K562 (cell line): ENCODE measurements around the gene TAS2R7. TPM values are rescaled to one million over a fixed set of nuclear protein-coding genes. Genes with fewer than 3 reads are reported as not detected.

Experiments used
- ATAC-seq: fragments of 200-7000 bp; cut with Tn5 transposase; 3 replicates; pipeline ENCODE4 v1.9.1; 2020; ENCODE audit warnings: moderate library complexity
- BruUV-seq: library from RNA; stranded (reverse); fragments of 400-500 nt; replicated peaks from 2 replicates; lab custom pipeline; 2021; lab: Mats Ljungman, UMichigan
- CTCF ChIA-PET: fragments of 300-600 bp; formaldehyde crosslinking; extraction: SDS; loops from one replicate; lab custom pipeline; 2021; ENCODE audit warnings: low intra/inter-chr PET ratio; lab: Yijun Ruan, JAX
- POLR2A ChIA-PET: fragments of 300-600, 350-650 bp; sonication (Branson Sonifier 250); formaldehyde crosslinking; extraction: SDS; loops from one replicate; lab custom pipeline; 2021; ENCODE audit warnings: antibody characterized with exemption, inconsistent platforms; lab: Yijun Ruan, JAX
- DNase-seq, 4 experiments: peaks; one replicate each; pipeline versions ENCODE4 v3.0.0 to v3.0.0-alpha.2; 2011 to 2018; ENCODE audit warnings: low spot score in 3 of 4, mixed read lengths in 3 of 4; ENCODE audit errors: extremely low read depth in 1 of 4
- FAIRE-seq: peaks from 2 replicates; lab custom pipeline; 2011; peaks lifted over from hg19 to GRCh38; lab: Jason Lieb, UNC
- H2AFZ ChIP-seq: 2 replicates; pipeline ENCODE4 v1.6.0; 2011; ENCODE audit warnings: low read depth, low read length, control low read depth, inconsistent platforms
- H3K27ac ChIP-seq: fragments of 200-600 bp; 3 replicates; pipeline ENCODE4 v1.8.0; 2011; ENCODE audit warnings: low read depth, mild to moderate bottlenecking, control low read depth, inconsistent platforms, low read length, moderate library complexity, mixed read lengths; ENCODE audit errors: extremely low read depth
- H3K27me3 ChIP-seq, 2 experiments: fragments of 300-600 bp in 1 of 2; 2 replicates in 1 of 2; 3 replicates in 1 of 2; pipeline versions ENCODE4 v1.6.0 to v1.8.0; 2011; ENCODE audit warnings: inconsistent platforms in 2 of 2, low read length in 2 of 2, mild to moderate bottlenecking in 1 of 2, mixed read lengths in 1 of 2, moderate library complexity in 1 of 2; ENCODE audit not compliant: control insufficient read depth in 2 of 2, insufficient read depth in 2 of 2
- H3K36me3 ChIP-seq: fragments of 300-600 bp; 3 replicates; pipeline ENCODE4 v1.8.0; 2011; ENCODE audit warnings: mild to moderate bottlenecking, low read length, inconsistent platforms; ENCODE audit not compliant: control insufficient read depth, insufficient read depth
- H3K4me1 ChIP-seq, 2 experiments: fragments of 200-600 bp in 1 of 2; replicated peaks in 1 of 2; 2 replicates in 1 of 2; 3 replicates in 1 of 2; pipeline versions ENCODE4 v1.5.1 to v1.8.0; 2011; ENCODE audit warnings: inconsistent platforms in 2 of 2, low read length in 2 of 2, mild to moderate bottlenecking in 1 of 2, mixed read lengths in 1 of 2, moderate library complexity in 1 of 2; ENCODE audit not compliant: control insufficient read depth in 2 of 2, insufficient read depth in 2 of 2
- H3K4me2 ChIP-seq: 2 replicates; pipeline ENCODE4 v1.6.1; 2011; ENCODE audit warnings: low read length, control low read depth, inconsistent platforms, mixed read lengths; ENCODE audit not compliant: insufficient read depth
- H3K4me3 ChIP-seq: fragments of 200-600 bp; sonication (generic), shearing (Covaris generic); 2 replicates; pipeline ENCODE4 v1.5.1; 2016; ENCODE audit warnings: control low read depth, inconsistent platforms
- H3K79me2 ChIP-seq: fragments of 200-600 bp; 3 replicates; pipeline ENCODE4 v1.8.0; 2011; ENCODE audit warnings: low read length, inconsistent platforms; ENCODE audit not compliant: control insufficient read depth, insufficient read depth
- H3K9ac ChIP-seq, 2 experiments: 2 replicates each; pipeline versions ENCODE4 v1.6.0 to v1.6.1; 2011; ENCODE audit warnings: low read depth in 2 of 2, low read length in 2 of 2, control low read depth in 1 of 2, inconsistent platforms in 1 of 2, mild to moderate bottlenecking in 1 of 2, mixed read lengths in 1 of 2; ENCODE audit not compliant: insufficient read depth in 1 of 2
- H3K9me1 ChIP-seq: one replicate; pipeline ENCODE4 v1.6.0; 2011; ENCODE audit warnings: inconsistent platforms, mild to moderate bottlenecking, low read length, moderate library complexity; ENCODE audit not compliant: control insufficient read depth, insufficient read depth
- H3K9me3 ChIP-seq: replicated peaks from 2 replicates; pipeline ENCODE4 v1.5.1; 2011; ENCODE audit warnings: low read depth, low read length, inconsistent platforms; ENCODE audit not compliant: control insufficient read depth, insufficient read depth
- H4K20me1 ChIP-seq: replicated peaks from 2 replicates; pipeline ENCODE4 v1.6.1; 2011; ENCODE audit warnings: low read length, inconsistent platforms, mixed read lengths; ENCODE audit not compliant: control insufficient read depth, insufficient read depth
- CEBPB ChIP-seq: fragments of 450-650 bp; IDR thresholded peaks from 2 replicates; pipeline ENCODE4 v1.6.1; 2016; ENCODE audit warnings: missing genetic modification characterization, missing compliant biosample characterization
- CHD1 ChIP-seq: fragments of 200-600 bp; sonication (generic); IDR thresholded peaks from one replicate; pipeline ENCODE4 v1.6.1; 2012; ENCODE audit warnings: mild to moderate bottlenecking, moderate library complexity, low read length, inconsistent platforms
- FOXK1 ChIP-seq: sonication (generic); formaldehyde crosslinking; IDR thresholded peaks from 2 replicates; pipeline ENCODE4 v1.8.0; 2022; ENCODE audit warnings: missing genetic modification reagents, mild to moderate bottlenecking, borderline replicate concordance
- GATAD2B ChIP-seq: fragments of 450-650 bp; IDR thresholded peaks from 2 replicates; pipeline ENCODE4 v1.6.1; 2017; ENCODE audit warnings: mild to moderate bottlenecking, borderline replicate concordance
- JUNB ChIP-seq: fragments of 450-650 bp; formaldehyde crosslinking; conservative IDR thresholded peaks from 2 replicates; pipeline ENCODE4 v1.4.0; 2020; ENCODE audit warnings: mild to moderate bottlenecking
- KAT8 ChIP-seq: fragments of 450-650 bp; IDR thresholded peaks from 2 replicates; pipeline ENCODE4 v1.6.1; 2016; ENCODE audit warnings: low read depth, mild to moderate bottlenecking
- MBD2 ChIP-seq: sonication (generic); IDR thresholded peaks from 2 replicates; pipeline ENCODE4 v1.6.1; 2016; ENCODE audit warnings: low read depth, borderline replicate concordance
- MCM3 ChIP-seq: fragments of 450-650 bp; IDR thresholded peaks from 2 replicates; pipeline ENCODE4 v1.6.1; 2016
- MEF2A ChIP-seq: IDR thresholded peaks from 2 replicates; pipeline ENCODE4 v1.6.1; 2011; ENCODE audit warnings: low read depth, mild to moderate bottlenecking, low read length, moderate library complexity; ENCODE audit not compliant: control insufficient read depth
- NFATC3 ChIP-seq: fragments of 450-650 bp; IDR thresholded peaks from 2 replicates; pipeline ENCODE4 v1.6.1; 2017; ENCODE audit warnings: mild to moderate bottlenecking
- NUFIP1 ChIP-seq: fragments of 450-650 bp; IDR thresholded peaks from 2 replicates; pipeline ENCODE4 v1.6.1; 2018; ENCODE audit not compliant: partially characterized antibody
- PRMT5 ChIP-seq: sonication (generic); formaldehyde crosslinking; IDR thresholded peaks from 2 replicates; pipeline ENCODE4 v1.5.0; 2020; ENCODE audit warnings: missing genetic modification reagents
- SIN3A ChIP-seq, 2 experiments: fragments of 150-350 bp in 1 of 2; IDR thresholded peaks; 2 replicates each; pipeline ENCODE4 v1.6.1; 2011 to 2016; ENCODE audit warnings: borderline replicate concordance in 2 of 2, low read depth in 2 of 2, low read length in 2 of 2, mild to moderate bottlenecking in 2 of 2, moderate library complexity in 2 of 2; ENCODE audit not compliant: control insufficient read depth in 1 of 2
- ZNF436 ChIP-seq: fragments of 250-450, 450-650 bp; sonication (Bioruptor Pico); formaldehyde crosslinking; IDR thresholded peaks from 2 replicates; pipeline ENCODE4 v1.7.0; 2020; ENCODE audit warnings: mild to moderate bottlenecking
- WGBS: fragments of 100-300 bp; shearing (Covaris generic); methylation state at CpG from one replicate; pipeline ENCODE4 v1.1.6; 2016; ENCODE audit warnings: low coverage, mixed read lengths; ENCODE audit not compliant: insufficient coverage; ENCODE audit errors: missing lambda C conversion rate; 5-methylcytosine and 5-hydroxymethylcytosine counted together
- in situ Hi-C: fragments of 300-500 bp; cut with MboI; formaldehyde crosslinking; loops from 4 replicates; pipeline ENCODE4 v1.15.0; 2018; ENCODE audit warnings: inconsistent platforms, mixed read lengths
- intact Hi-C: fragments of 100-400 bp; cut with micrococcal nuclease; formaldehyde crosslinking; loops from 2 replicates; pipeline ENCODE4 v1.14.2; 2022
- polyA plus RNA-seq, 8 experiments: library from polyadenylated mRNA; depleted of rRNA in 4 of 8; stranded (reverse) in 5 of 8; unstranded in 3 of 8; fragments of >200 nt; fragmentation: Nextera tagmentation in 2 of 8; fragmentation: Illumina TruSeq in 1 of 8; extraction: Ambion mirVana in 2 of 8; extraction: Trizol in 1 of 8; gene quantifications; 2 replicates each; pipeline versions ENCODE4 v1.2.1 to v1.2.3, GENCODE V29; 2011 to 2014; ENCODE audit warnings: inconsistent platforms in 1 of 8, missing spikeins in 1 of 8
- total RNA-seq, 7 experiments: library from RNA; depleted of rRNA in 6 of 7; stranded (reverse); fragments of >200 nt in 6 of 7; fragmentation: Illumina TruSeq in 2 of 7; extraction: Trizol in 2 of 7; gene quantifications; 2 replicates each; pipeline versions ENCODE4 v1.2.1 to v1.2.3, GENCODE V29; 2011 to 2021; ENCODE audit warnings: low replicate concordance in 1 of 7
- TF ChIP-seq, protein P1 (sequence below), 2 experiments: fragments of 250-450 bp in 1 of 2; fragments of 450-650 bp in 1 of 2; sonication (Bioruptor Pico) in 1 of 2; IDR thresholded peaks; 2 replicates each; pipeline versions ENCODE4 v1.6.1 to v1.8.0; 2016 to 2021; ENCODE audit warnings: mild to moderate bottlenecking in 2 of 2, moderate library complexity in 2 of 2, missing compliant biosample characterization in 1 of 2, missing genetic modification characterization in 1 of 2
- TF ChIP-seq, protein P2 (sequence below): fragments of 250-450 bp; sonication (Bioruptor Pico); IDR thresholded peaks from 2 replicates; pipeline ENCODE4 v1.4.0; 2020; ENCODE audit warnings: borderline replicate concordance
- TF ChIP-seq, protein P3 (sequence below): sonication (generic); formaldehyde crosslinking; IDR thresholded peaks from 2 replicates; pipeline ENCODE4 v1.8.0; 2022; ENCODE audit warnings: missing genetic modification reagents, mild to moderate bottlenecking, borderline replicate concordance
- TF ChIP-seq, protein P4 (sequence below): fragments of 450-650 bp; formaldehyde crosslinking; IDR thresholded peaks from 2 replicates; pipeline ENCODE4 v1.4.0; 2020; ENCODE audit warnings: mild to moderate bottlenecking, moderate library complexity

Gene TAS2R7
- total and polyA plus RNA-seq, 9 of the 15 experiments (the other 6 are each of a cell fraction or from before 2014, with no cell fraction given), result not detected

- TF ChIP-seq, protein P1, sequence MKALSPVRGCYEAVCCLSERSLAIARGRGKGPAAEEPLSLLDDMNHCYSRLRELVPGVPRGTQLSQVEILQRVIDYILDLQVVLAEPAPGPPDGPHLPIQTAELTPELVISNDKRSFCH (CRISPR knock-in tag; IDR thresholded peaks at IDR 0.05), result no peak
- TF ChIP-seq, protein P1 (tag; IDR thresholded peaks at IDR 0.05), result no peak
These were observed 686 bp downstream of the TAS2R7 start (continued) for GRCh38 chr12:10801741-10802140.

GRCh38 chr12:10794222-10794621, 8.2 kb downstream of the TAS2R7 start:
- Histone ChIP-seq H2AFZ (no peak overlapping the region), H3K4me3 (no peak overlapping the region), H3K27ac (no peak overlapping the region), H3K9ac (no peak overlapping the region), H3K9me1 (no peaks in the 10 kb centered on the region), H3K79me2 (no peaks in the 10 kb centered on the region), H4K20me1 (no peaks in the 10 kb centered on the region), H3K27me3 (no peaks in the 10 kb centered on the region), H3K4me2 (no peak overlapping the region), H3K9me3 (no peaks in the 10 kb centered on the region), H3K36me3 (no peaks in the 10 kb centered on the region), H3K4me1 (no peaks in the 10 kb centered on the region)
- ChIA-PET POLR2A (no interaction called here), CTCF (no interaction called here)
- FAIRE-seq (no peak), DNase-seq (no peak), ATAC-seq (no peak)
- intact Hi-C loops (no loop called here), in situ Hi-C loops (no loop called here)
- no TSS peak for BruUV-seq
- WGBS, result 0% methylated on average over 2 of the region's 2 CpGs
- TF ChIP-seq, protein P2, sequence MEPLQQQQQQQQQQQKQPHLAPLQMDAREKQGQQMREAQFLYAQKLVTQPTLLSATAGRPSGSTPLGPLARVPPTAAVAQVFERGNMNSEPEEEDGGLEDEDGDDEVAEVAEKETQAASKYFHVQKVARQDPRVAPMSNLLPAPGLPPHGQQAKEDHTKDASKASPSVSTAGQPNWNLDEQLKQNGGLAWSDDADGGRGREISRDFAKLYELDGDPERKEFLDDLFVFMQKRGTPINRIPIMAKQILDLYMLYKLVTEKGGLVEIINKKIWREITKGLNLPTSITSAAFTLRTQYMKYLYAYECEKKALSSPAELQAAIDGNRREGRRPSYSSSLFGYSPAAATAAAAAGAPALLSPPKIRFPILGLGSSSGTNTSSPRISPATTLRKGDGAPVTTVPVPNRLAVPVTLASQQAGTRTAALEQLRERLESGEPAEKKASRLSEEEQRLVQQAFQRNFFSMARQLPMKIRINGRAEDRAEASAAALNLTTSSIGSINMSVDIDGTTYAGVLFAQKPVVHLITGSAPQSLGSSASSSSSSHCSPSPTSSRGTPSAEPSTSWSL, result no peak
- TF ChIP-seq PRMT5 (CRISPR knock-in tag) (no peak), MCM3 (no peak), MBD2 (no peak), JUNB (no peak), FOXK1 (CRISPR knock-in tag) (no peak), NFATC3 (no peak), ZNF436 (CRISPR knock-in tag) (no peak), KAT8 (no peak), NUFIP1 (no peak), GATAD2B (no peak), CHD1 (no peak), SIN3A (IDR thresholded peaks at IDR 0.05; ENCODE audit: borderline replicate concordance in 2 of 2, control insufficient read depth in 1 of 2, low read depth in 2 of 2, low read length in 2 of 2) (no peak), MEF2A (no peak), CEBPB (tag) (no peak)
- TF ChIP-seq, protein P3, sequence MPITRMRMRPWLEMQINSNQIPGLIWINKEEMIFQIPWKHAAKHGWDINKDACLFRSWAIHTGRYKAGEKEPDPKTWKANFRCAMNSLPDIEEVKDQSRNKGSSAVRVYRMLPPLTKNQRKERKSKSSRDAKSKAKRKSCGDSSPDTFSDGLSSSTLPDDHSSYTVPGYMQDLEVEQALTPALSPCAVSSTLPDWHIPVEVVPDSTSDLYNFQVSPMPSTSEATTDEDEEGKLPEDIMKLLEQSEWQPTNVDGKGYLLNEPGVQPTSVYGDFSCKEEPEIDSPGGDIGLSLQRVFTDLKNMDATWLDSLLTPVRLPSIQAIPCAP, result no peak
- TF ChIP-seq, protein P4, sequence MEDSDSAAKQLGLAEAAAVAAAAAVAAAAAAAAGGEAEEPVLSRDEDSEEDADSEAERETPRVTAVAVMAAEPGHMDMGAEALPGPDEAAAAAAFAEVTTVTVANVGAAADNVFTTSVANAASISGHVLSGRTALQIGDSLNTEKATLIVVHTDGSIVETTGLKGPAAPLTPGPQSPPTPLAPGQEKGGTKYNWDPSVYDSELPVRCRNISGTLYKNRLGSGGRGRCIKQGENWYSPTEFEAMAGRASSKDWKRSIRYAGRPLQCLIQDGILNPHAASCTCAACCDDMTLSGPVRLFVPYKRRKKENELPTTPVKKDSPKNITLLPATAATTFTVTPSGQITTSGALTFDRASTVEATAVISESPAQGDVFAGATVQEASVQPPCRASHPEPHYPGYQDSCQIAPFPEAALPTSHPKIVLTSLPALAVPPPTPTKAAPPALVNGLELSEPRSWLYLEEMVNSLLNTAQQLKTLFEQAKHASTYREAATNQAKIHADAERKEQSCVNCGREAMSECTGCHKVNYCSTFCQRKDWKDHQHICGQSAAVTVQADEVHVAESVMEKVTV (CRISPR knock-in tag), result no peak
